ENCODE measurements around the gene FAM110D.
A peak's percentile ranks its signal among the peaks of the same experiment; 100 is the strongest.

FAM110D gene

DNA sequence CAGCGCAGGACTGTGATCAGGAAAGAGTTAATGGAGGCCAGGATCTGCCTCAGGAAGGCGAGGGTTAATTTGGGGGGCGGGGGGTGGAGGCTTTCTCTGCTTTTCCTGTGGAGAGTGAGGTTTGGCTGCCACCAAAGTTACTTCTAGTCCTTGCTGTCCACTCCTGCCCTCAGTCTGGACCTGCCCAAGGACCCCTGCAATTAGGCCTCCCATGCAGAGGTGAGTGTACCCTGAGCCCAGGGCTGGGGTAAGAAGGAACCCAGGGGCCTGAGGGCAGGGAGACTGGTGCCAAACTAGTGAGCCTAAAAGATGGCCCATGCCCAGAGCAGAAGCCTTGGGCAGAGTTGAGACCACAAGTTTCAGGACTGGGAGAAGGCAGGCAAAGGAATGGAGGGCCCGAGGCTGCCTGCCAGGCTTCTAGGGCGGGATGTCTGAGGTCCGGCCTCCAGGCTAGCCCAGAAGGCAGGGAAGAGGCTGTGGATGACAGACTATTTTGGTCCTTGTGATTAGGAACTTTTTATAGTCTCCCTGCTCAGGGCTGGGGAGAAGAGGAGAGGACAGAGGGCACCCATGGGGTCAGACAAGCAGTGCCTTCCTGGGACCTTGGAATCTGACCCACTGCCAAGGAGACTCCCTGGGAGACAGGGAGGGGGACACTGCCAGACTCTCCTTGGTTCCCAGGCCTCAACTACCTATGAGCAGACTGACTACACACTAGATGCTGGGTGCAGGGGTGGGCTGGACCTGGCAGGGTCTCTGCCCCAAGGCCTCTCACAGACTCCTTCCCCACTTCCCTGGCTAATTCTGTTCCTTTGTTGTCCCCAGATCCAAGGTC lies at the start of gene FAM110D:
Gene FAM110D, plus strand, starts transcription at position 172 of the 835 bp plus-strand sequence. CDS start 2,213 bp downstream, outside the sequence.
- no peak for DNase-seq

- DNase-seq = no peak
Observed at GRCh38 chr1:26109229-26110164, 49.4 kb upstream of the FAM110D start.

DNA sequence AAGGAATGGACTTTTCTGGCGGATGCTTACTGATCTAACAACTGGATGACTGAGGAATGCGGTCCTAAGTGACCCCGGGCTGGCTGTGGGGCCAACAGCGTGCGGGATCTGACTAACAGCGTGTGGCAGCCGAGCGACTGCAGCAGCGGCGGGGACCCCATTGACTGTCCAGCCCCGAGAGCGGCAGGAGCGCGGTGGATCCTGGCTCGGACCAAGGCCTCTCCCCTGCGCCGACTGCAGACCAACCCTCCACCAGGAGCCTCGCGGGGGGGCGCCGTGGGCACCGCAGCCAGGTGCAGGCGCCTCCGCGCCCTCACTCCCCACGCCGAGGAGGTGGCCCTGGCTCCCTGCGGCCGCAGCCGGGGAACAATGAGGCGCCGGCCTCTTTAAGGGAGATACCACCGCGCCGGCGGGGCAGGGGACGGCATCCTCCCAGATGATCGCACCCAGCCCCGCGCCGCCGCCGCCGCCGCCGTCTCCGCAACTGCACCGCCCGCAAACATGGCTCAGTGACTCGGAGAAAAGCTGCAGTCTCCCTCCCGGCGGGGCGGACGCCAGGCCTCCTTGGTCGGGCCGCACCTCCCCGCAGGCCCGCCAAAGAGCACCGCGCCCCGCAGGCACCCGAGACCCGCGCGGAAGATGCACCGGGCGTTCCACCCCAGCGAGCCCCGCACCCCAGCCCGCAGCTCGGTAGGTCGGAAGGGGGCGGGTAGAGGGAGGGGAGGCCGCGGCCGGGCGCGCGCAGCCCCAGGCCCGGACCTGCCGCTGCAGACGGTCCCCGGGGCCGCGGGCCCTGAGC lies 47.9 kb upstream of the FAM110D start:
- DNase-seq = peak; percentile 94

GRCh38 chr1:26111530-26112406 lies 47.1 kb upstream of the FAM110D start, which contains the start of gene PDIK1L:
Gene PDIK1L (plus strand): TSS chr1:26111824. CDS start chr1:26114309, 2,485 bp downstream.
- peak; percentile 99 for DNase-seq

- no peak for DNase-seq
Observed at GRCh38 chr1:26112407-26112775, 46.5 kb upstream of the FAM110D start.

DNA sequence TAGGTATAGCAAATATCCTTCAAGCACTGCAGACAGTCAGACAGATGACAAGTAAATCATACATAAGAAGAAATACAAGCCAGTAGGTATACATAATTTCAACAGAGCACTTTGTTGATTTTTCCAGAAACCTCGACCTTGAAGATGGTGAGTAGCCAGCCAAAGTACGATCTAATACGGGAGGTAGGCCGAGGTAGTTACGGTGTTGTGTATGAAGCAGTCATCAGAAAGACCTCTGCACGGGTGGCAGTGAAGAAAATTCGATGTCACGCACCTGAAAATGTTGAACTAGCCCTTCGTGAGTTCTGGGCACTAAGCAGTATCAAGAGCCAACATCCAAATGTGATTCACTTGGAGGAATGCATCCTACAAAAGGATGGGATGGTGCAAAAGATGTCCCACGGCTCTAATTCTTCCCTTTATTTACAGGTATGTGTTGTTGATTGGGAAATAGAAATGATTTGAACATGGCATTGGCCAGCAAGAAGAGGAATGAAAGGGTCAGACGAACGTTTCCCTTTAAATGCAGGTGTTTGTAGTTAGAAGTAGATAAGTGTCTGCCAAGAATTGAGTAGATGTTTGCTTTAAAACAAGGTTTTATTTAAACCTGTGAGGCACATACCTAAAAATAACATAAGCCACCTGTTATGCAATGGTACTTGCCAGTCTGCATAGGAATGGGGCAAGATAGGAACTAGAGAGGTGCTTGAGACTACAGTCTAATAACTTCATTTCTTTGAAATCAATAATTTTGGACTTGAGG lies 44.5 kb upstream of the FAM110D start:
- DNase-seq = no peak

- no peak for DNase-seq
Observed at GRCh38 chr1:26119892-26120608, 38.8 kb upstream of the FAM110D start.

DNA sequence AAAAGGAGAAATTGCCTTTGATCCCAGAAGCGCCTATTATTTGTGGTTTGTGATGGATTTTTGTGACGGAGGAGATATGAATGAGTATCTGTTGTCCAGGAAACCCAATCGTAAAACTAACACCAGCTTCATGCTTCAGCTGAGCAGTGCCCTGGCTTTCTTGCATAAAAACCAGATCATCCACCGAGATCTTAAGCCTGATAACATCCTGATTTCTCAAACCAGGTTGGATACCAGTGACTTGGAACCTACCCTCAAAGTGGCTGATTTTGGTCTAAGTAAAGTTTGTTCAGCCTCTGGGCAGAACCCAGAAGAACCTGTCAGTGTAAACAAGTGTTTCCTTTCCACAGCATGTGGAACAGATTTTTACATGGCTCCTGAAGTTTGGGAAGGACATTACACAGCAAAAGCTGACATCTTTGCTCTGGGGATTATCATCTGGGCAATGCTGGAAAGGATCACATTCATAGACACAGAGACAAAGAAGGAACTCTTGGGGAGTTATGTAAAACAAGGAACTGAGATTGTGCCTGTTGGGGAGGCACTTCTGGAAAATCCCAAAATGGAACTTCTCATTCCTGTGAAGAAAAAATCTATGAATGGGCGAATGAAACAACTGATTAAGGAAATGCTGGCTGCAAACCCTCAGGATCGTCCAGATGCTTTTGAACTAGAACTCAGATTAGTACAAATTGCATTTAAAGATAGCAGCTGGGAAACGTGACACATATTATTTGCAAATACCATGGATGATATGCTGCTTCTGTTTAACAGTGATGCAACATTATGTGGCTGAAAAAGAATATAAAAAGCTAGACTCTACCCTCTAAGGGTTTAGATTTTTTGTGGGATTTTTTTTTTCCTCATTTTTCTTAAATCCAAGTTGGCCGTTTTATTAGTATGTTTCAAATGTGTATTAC lies 36.8 kb upstream of the FAM110D start:
- no peak for DNase-seq

- no peak for DNase-seq
Observed at GRCh38 chr1:26122988-26123973, 35.6 kb upstream of the FAM110D start.

GRCh38 chr1:26124418-26125331 lies 34.2 kb upstream of the FAM110D start:
- DNase-seq = no peak

DNA sequence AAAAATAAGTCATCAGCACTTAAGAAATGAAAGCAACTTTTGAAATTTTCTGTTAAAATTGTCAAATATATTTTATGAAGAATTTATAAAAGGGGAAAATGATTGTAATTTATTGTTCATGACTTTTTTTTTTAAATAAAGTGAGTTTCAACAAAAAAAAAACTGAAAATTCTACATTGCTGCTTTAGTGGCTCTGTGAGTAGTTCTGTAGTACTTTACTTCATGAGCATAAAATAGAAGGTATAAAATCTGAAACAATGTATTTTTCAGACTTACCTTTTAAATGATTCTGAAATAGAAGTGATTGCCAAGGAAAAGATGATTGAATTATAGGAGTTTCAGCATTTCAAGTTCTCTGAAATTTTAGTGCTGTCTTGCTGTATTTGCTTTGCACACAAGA lies 33.5 kb upstream of the FAM110D start:
- no peak for DNase-seq

- no peak for DNase-seq
Observed at GRCh38 chr1:26125946-26126320, 32.9 kb upstream of the FAM110D start.

DNA sequence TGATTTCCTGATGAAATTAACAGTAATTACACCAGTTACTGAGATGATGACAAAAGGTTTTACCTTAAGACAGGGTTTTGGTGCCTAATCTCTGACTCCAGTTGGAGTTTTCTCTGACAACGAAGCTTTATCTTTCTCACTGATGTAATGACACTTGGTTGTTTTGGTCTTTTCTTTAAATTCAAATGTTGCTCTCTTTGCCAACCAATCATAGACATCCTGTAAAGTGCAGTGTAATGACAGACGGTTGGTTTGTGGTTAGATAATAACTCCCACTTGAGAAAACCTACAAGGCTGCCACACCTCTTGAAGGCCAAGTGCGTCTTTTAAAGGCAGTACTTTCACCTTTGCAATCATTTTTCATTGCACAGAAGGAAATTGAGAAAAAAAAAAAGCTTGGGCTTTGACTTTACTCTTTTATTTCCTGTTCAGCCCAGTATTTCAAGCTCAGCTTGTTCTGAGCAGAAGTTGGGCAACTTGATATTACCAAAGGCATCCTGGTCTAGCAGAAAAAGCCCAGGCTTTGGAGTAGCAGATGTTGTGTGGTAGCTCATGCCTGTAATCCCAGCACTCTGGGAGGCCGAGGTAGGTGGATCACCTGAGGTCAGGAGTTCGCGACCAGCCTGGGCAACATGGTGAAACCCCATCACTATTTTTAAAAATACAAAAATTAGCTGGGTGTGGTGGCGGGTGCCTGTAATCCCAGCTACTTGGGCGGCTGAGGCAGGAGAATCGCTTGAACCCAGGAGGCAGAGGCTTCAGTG lies 32.4 kb upstream of the FAM110D start:
- peak; percentile 79 for DNase-seq

GRCh38 chr1:26127235-26128163 lies 31.4 kb upstream of the FAM110D start:
- DNase-seq = no peak

DNA sequence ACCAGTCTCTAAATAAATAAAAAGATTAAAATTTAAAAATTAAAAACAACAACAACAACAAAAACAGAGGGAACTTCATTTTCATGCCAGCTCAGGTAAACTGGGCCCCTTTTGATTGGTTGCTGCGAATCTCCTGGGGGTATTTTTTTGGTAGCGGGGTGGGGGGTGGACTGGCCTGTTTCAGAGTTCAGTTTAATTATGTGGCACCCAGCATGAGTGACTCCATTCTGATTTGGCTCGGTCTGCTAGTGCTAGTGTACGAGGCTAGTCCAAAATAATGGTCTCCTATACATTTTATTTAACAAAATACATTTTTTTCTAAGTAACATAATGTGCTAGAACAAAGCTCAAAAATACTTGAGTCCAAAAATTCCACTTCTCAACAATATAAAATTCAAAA lies 29.1 kb upstream of the FAM110D start:
- DNase-seq = no peak

All from DMS53 (cell line).